ENCODE results near the gene CXCL13. TPM values are rescaled to one million over a fixed set of nuclear protein-coding genes. Genes with fewer than 3 reads are reported as not detected.

CXCL13 gene
- polyA plus RNA-seq, 3 donors, result not detected

DNA sequence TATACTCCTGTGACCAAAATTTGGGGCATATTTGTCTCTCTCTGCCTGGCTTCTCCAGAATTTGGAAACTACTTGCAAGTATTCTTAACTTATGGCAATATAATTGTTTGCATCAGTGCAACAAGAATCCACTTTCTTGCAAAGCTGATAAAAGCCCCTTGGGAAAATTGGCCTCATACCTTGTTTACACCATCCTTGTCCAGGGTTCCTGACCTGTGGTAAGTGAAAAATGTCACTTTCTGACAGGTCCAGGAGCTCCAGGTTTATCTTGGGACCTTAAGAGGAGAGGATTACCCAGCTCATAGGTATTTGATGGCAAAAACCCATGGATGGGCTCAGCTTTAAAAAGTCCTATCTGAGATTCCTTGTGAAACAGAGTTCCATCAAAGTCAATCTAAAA, 29.3 kb upstream of the CXCL13 start:
- no peaks in the 10 kb centered on the region for H3K27me3 ChIP-seq (ENCODE audit: control insufficient read depth in 2 of 2, insufficient read depth in 2 of 2, low read length in 2 of 2)
- Mint-ChIP-seq H3K9me3 (peaks cover 2 to 11% (median 6%) of the 10 kb centered on the region in 7 donors), H3K4me3 (no peak overlapping the region), H3K27ac (no peak overlapping the region), H3K4me1 (no peaks in the 10 kb centered on the region), H3K27me3 (ENCODE audit: low read depth in 3 of 3) (no peaks in the 10 kb centered on the region), H3K36me3 (no peaks in the 10 kb centered on the region)
- H3K4me3 ChIP-seq (replicated peaks in 1 of 3; ENCODE audit: low read depth in 2 of 3, low read length in 3 of 3), result no peak overlapping the region
- H4K20me1 ChIP-seq (ENCODE audit: insufficient read depth, low read length), result no peaks in the 10 kb centered on the region
- TF ChIP-seq, protein P1, sequence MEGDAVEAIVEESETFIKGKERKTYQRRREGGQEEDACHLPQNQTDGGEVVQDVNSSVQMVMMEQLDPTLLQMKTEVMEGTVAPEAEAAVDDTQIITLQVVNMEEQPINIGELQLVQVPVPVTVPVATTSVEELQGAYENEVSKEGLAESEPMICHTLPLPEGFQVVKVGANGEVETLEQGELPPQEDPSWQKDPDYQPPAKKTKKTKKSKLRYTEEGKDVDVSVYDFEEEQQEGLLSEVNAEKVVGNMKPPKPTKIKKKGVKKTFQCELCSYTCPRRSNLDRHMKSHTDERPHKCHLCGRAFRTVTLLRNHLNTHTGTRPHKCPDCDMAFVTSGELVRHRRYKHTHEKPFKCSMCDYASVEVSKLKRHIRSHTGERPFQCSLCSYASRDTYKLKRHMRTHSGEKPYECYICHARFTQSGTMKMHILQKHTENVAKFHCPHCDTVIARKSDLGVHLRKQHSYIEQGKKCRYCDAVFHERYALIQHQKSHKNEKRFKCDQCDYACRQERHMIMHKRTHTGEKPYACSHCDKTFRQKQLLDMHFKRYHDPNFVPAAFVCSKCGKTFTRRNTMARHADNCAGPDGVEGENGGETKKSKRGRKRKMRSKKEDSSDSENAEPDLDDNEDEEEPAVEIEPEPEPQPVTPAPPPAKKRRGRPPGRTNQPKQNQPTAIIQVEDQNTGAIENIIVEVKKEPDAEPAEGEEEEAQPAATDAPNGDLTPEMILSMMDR (IDR thresholded peaks at IDR 0.05), result no peak
- intact Hi-C loops (cut with micrococcal nuclease), result no loop called here
- H3K27ac ChIP-seq (ENCODE audit: low read depth in 1 of 2, low read length in 2 of 2), result no peak overlapping the region
- H3K9me3 ChIP-seq (replicated peaks in 1 of 2; ENCODE audit: control insufficient read depth in 1 of 2, insufficient read depth in 1 of 2, low read length in 2 of 2), result no peaks in the 10 kb centered on the region
- H3K36me3 ChIP-seq (replicated peaks in 1 of 2; ENCODE audit: control insufficient read depth in 1 of 2, insufficient read depth in 2 of 2, low read length in 2 of 2), result no peaks in the 10 kb centered on the region
- H2AFZ ChIP-seq (ENCODE audit: insufficient read depth, low read depth, low read length, poor library complexity, severe bottlenecking), result no peak overlapping the region
- no peak overlapping the region for H3K9ac ChIP-seq (ENCODE audit: insufficient read depth, low read length, poor library complexity, severe bottlenecking)
- no peak overlapping the region for H3K4me2 ChIP-seq (replicated peaks; ENCODE audit: extremely low read depth, low read length, poor library complexity, severe bottlenecking)
- DNase-seq, result no peak
- H3K79me2 ChIP-seq (ENCODE audit: insufficient read depth, low read length), result no peaks in the 10 kb centered on the region
- H3K4me1 ChIP-seq (ENCODE audit: control insufficient read depth in 1 of 2, insufficient read depth in 2 of 2, low read length in 2 of 2), result no peaks in the 10 kb centered on the region

DNA sequence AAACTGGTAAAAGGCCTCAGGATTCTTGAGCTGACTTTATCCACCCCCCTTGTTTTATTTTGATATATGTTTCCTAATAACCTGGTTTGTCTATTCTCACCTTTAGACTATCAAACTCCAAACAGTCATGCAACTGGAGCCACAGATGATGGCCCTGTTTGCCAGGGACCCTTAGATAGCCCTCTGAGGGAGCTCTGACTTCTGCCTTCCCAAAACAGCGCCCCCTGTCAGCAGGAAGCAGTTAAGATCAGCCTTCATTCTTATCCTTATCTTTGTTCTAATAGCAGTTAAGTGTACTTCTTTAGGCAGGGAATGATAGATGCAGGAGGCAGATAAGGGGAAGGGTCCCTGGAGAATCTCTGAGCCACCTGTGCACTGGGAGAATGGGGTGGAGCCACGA, 27.5 kb upstream of the CXCL13 start:
- Histone ChIP-seq H3K9ac (ENCODE audit: insufficient read depth, low read length, poor library complexity, severe bottlenecking) (no peak overlapping the region), H3K4me3 (replicated peaks in 1 of 3; ENCODE audit: low read depth in 2 of 3, low read length in 3 of 3) (no peak overlapping the region), H3K36me3 (replicated peaks in 1 of 2; ENCODE audit: control insufficient read depth in 1 of 2, insufficient read depth in 2 of 2, low read length in 2 of 2) (no peaks in the 10 kb centered on the region), H3K9me3 (replicated peaks in 1 of 2; ENCODE audit: control insufficient read depth in 1 of 2, insufficient read depth in 1 of 2, low read length in 2 of 2) (no peaks in the 10 kb centered on the region), H4K20me1 (ENCODE audit: insufficient read depth, low read length) (no peaks in the 10 kb centered on the region), H3K79me2 (ENCODE audit: insufficient read depth, low read length) (no peaks in the 10 kb centered on the region), H3K4me2 (replicated peaks; ENCODE audit: extremely low read depth, low read length, poor library complexity, severe bottlenecking) (no peak overlapping the region), H3K27me3 (ENCODE audit: control insufficient read depth in 2 of 2, insufficient read depth in 2 of 2, low read length in 2 of 2) (no peaks in the 10 kb centered on the region), H3K4me1 (ENCODE audit: control insufficient read depth in 1 of 2, insufficient read depth in 2 of 2, low read length in 2 of 2) (no peaks in the 10 kb centered on the region), H3K27ac (ENCODE audit: low read depth in 1 of 2, low read length in 2 of 2) (no peak overlapping the region), H2AFZ (ENCODE audit: insufficient read depth, low read depth, low read length, poor library complexity, severe bottlenecking) (no peak overlapping the region)
- Mint-ChIP-seq H3K27me3 (ENCODE audit: low read depth in 3 of 3) (no peaks in the 10 kb centered on the region), H3K4me3 (no peak overlapping the region), H3K27ac (no peak overlapping the region), H3K9me3 (peaks cover 0 to 7% (median 3%) of the 10 kb centered on the region in 7 donors), H3K36me3 (no peaks in the 10 kb centered on the region), H3K4me1 (no peaks in the 10 kb centered on the region)
- TF ChIP-seq, protein P1 (IDR thresholded peaks at IDR 0.05), result peak; percentile 18
- intact Hi-C loops (cut with micrococcal nuclease), result no loop called here
- DNase-seq, result no peak
- WGBS (ENCODE audit: insufficient coverage), result no CpG with 5 or more reads among the region's 2 CpGs

All from CD14-positive monocyte (primary cell).